ENCODE measurements around the gene TMEM79. TPM values are rescaled to one million over a fixed set of nuclear protein-coding genes. Genes with fewer than 3 reads are reported as not detected.
A peak's percentile ranks its signal among the peaks of the same experiment; 100 is the strongest.

The TMEM79 gene
- total and polyA plus RNA-seq, 2 donors (not counting 3 experiments of a cell fraction or from before 2014, with no cell fraction given): 3.0 to 4.8 TPM

- Histone ChIP-seq H4K20me1 (replicated peaks; ENCODE audit: control insufficient read depth, extremely low read depth, insufficient read depth, low read length) (no peaks in the 10 kb centered on the region), H3K36me3 (ENCODE audit: control insufficient read depth in 2 of 2, extremely low read depth in 1 of 2, insufficient read depth in 2 of 2, low read length in 2 of 2) (peaks cover 3 to 22% of the 10 kb centered on the region in 2 experiments), H3K27me3 (ENCODE audit: control insufficient read depth in 2 of 2, insufficient read depth in 2 of 2, low read length in 2 of 2) (peaks cover 0 to 4% of the 10 kb centered on the region in 2 experiments), H3K9ac (replicated peaks; ENCODE audit: extremely low read depth, insufficient read depth, low read length) (no peak overlapping the region), H3K4me2 (ENCODE audit: insufficient read depth, low read length) (no peak overlapping the region), H3K4me3 (replicated peaks in 1 of 3; ENCODE audit: insufficient read depth in 1 of 3, low read depth in 1 of 3, low read length in 3 of 3) (no peak overlapping the region), H3K27ac (ENCODE audit: insufficient read depth, low read depth, low read length) (no peak overlapping the region), H3K4me1 (ENCODE audit: control insufficient read depth, extremely low read depth, insufficient read depth, low read length) (peaks cover 9% of the 10 kb centered on the region), H2AFZ (ENCODE audit: low read depth, low read length) (peak overlapping the region; percentile 12), H3K79me2 (ENCODE audit: control insufficient read depth, insufficient read depth, low read length) (no peaks in the 10 kb centered on the region), H3K9me1 (replicated peaks; ENCODE audit: control insufficient read depth, extremely low read depth, insufficient read depth, low read length) (no peaks in the 10 kb centered on the region), H3K9me3 (replicated peaks; ENCODE audit: control insufficient read depth, insufficient read depth, low read length) (no peaks in the 10 kb centered on the region)
- dilution Hi-C loops (cut with MboI; ENCODE audit: extremely low pct_ligation_motif_present, low sequenced_read_pairs) (no loop called here), intact Hi-C loops (cut with micrococcal nuclease) (no loop called here)
- ChIA-PET POLR2A (interaction anchor here (1.2 kb wide), 1 partner anchor 13 kb away, joined by 4 read pairs; no protein-coding TSS in a partner anchor), CTCF (interaction anchor here (1.7 to 3.8 kb wide), 3 partner anchors 12 to 101 kb away, joined by 7 to 17 read pairs (median 12); no protein-coding TSS in a partner anchor)
- no TSS peak for BruUV-seq (replicated peaks)
- DNase-seq (ENCODE audit: low read depth, low spot score): no peak
- TF ChIP-seq MYC (IDR thresholded peaks at IDR 0.05; ENCODE audit: low read depth, low read length) (no peak), JUN (IDR thresholded peaks at IDR 0.05; ENCODE audit: borderline replicate concordance, insufficient read depth, insufficient read length, low read depth) (no peak), POLR2A (IDR thresholded peaks at IDR 0.05; ENCODE audit: low read depth, low read length) (no peak)
- FAIRE-seq: no peak
Measured at GRCh38 chr1:156246241-156246780, 37.8 kb upstream of the TMEM79 start.

DNA sequence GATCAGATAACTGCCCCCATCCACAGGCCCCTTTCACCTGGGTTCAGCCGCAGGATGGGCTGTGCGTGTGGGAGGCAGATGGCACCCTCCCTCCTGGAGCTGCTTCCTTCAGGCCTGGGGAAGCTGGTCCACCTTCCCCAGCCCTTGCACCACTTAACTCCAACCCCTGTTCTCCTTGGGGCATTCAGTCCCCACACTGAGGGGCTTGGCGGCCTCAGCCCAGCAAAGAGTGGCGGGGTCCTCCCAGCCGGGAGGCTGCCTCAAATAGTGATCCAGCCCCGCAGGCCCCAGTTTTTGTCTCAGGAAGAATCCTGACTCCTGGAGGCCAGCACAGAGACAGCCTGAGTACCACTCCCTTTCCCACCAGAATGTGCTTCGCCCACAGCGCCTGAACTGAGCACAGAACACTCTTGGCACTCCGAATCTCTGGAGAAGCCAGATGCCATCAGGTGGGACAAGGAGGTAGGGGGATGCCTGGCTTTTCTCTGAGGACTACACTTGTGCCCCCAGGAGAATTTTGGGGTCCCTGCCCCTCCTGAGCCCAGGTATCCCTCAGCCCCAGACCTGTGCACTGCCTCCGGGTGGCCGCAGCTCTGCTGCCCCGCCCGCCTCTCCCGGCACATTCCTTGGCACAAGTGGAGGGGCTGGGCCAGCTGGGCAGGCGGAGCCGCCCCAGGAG, 37.2 kb upstream of the TMEM79 start:
- H3K36me3 ChIP-seq (ENCODE audit: control insufficient read depth in 2 of 2, extremely low read depth in 1 of 2, insufficient read depth in 2 of 2, low read length in 2 of 2): peaks cover 4 to 28% of the 10 kb centered on the region in 2 experiments
- H3K79me2 ChIP-seq (ENCODE audit: control insufficient read depth, insufficient read depth, low read length): no peaks in the 10 kb centered on the region
- TF ChIP-seq POLR2A (IDR thresholded peaks at IDR 0.05; ENCODE audit: low read depth, low read length): peak; percentile 54
- TF ChIP-seq MYC (IDR thresholded peaks at IDR 0.05; ENCODE audit: low read depth, low read length): no peak
- H3K4me3 ChIP-seq (replicated peaks in 1 of 3; ENCODE audit: insufficient read depth in 1 of 3, low read depth in 1 of 3, low read length in 3 of 3): no peak overlapping the region
- no peak overlapping the region for H3K27ac ChIP-seq (ENCODE audit: insufficient read depth, low read depth, low read length)
- FAIRE-seq (no peak), DNase-seq (ENCODE audit: low read depth, low spot score) (no peak)
- no peaks in the 10 kb centered on the region for H4K20me1 ChIP-seq (replicated peaks; ENCODE audit: control insufficient read depth, extremely low read depth, insufficient read depth, low read length)
- H3K9me1 ChIP-seq (replicated peaks; ENCODE audit: control insufficient read depth, extremely low read depth, insufficient read depth, low read length): no peaks in the 10 kb centered on the region
- dilution Hi-C loops (cut with MboI; ENCODE audit: extremely low pct_ligation_motif_present, low sequenced_read_pairs): no loop called here
- intact Hi-C loops (cut with micrococcal nuclease): no loop called here
- H3K27me3 ChIP-seq (ENCODE audit: control insufficient read depth in 2 of 2, insufficient read depth in 2 of 2, low read length in 2 of 2): peaks cover 0 to 4% of the 10 kb centered on the region in 2 experiments
- H3K9ac ChIP-seq (replicated peaks; ENCODE audit: extremely low read depth, insufficient read depth, low read length): no peak overlapping the region
- CTCF ChIA-PET: interaction anchor here (1.6 to 3.8 kb wide), 3 partner anchors 14 to 101 kb away, joined by 3 to 17 read pairs (median 7); no protein-coding TSS in a partner anchor
- no peaks in the 10 kb centered on the region for H3K9me3 ChIP-seq (replicated peaks; ENCODE audit: control insufficient read depth, insufficient read depth, low read length)
- no peak overlapping the region for H3K4me2 ChIP-seq (ENCODE audit: insufficient read depth, low read length)
- POLR2A ChIA-PET: no interaction called here
- no peak overlapping the region for H2AFZ ChIP-seq (ENCODE audit: low read depth, low read length)
- no TSS peak for BruUV-seq (replicated peaks)
- peaks cover 11% of the 10 kb centered on the region for H3K4me1 ChIP-seq (ENCODE audit: control insufficient read depth, extremely low read depth, insufficient read depth, low read length)
